HG03520 (cell line): ENCODE data around the gene ARID1B.
"Not testable (repeated sequence)": the region's sequence is repeated elsewhere in the genome, so short reads cannot be mapped to it uniquely, and the experiment has no call there.

ENCODE experiments used
- ATAC-seq: cut with Tn5 transposase; IDR thresholded peaks from one replicate; pipeline ENCODE4 v1.9.1; 2021; ENCODE audit warnings: mild to moderate bottlenecking, moderate library complexity; ENCODE audit not compliant: unreplicated experiment

Gene ARID1B

GRCh38 chr6:157144859-157145568, 367.8 kb downstream of the ARID1B start:
- no peak for ATAC-seq

- ATAC-seq = no peak
Measured at GRCh38 chr6:157145656-157146285, 368.6 kb downstream of the ARID1B start.

GRCh38 chr6:157147054-157148026, 370.2 kb downstream of the ARID1B start:
- not testable (repeated sequence) for ATAC-seq

GRCh38 chr6:157148391-157149323, 371.5 kb downstream of the ARID1B start:
- ATAC-seq = no peak

- no peak for ATAC-seq
Measured at GRCh38 chr6:157150076-157150475, 372.9 kb downstream of the ARID1B start.

GRCh38 chr6:157151029-157151428, 373.9 kb downstream of the ARID1B start:
- no peak for ATAC-seq

- ATAC-seq = no peak
Measured at GRCh38 chr6:157151989-157152388, 374.8 kb downstream of the ARID1B start.

- no peak for ATAC-seq
Measured at GRCh38 chr6:157152556-157152955, 375.4 kb downstream of the ARID1B start.

- ATAC-seq = no peak
Measured at GRCh38 chr6:157155804-157156203, 378.6 kb downstream of the ARID1B start.

GRCh38 chr6:157157258-157157657, 380.1 kb downstream of the ARID1B start:
- no peak for ATAC-seq

GRCh38 chr6:157158456-157158855, 381.3 kb downstream of the ARID1B start:
- ATAC-seq = no peak

- no peak for ATAC-seq
Measured at GRCh38 chr6:157158897-157159296, 381.7 kb downstream of the ARID1B start.

GRCh38 chr6:157159348-157159747, 382.2 kb downstream of the ARID1B start:
- no peak for ATAC-seq

GRCh38 chr6:157161912-157162311, 384.7 kb downstream of the ARID1B start:
- ATAC-seq = no peak

GRCh38 chr6:157162766-157163433, 385.7 kb downstream of the ARID1B start:
- ATAC-seq = no peak

GRCh38 chr6:157163434-157164159, 386.4 kb downstream of the ARID1B start:
- ATAC-seq = no peak

- ATAC-seq = no peak
Measured at GRCh38 chr6:157164972-157165371, 387.8 kb downstream of the ARID1B start.

- ATAC-seq = no peak
Measured at GRCh38 chr6:157166784-157167183, 389.6 kb downstream of the ARID1B start.

GRCh38 chr6:157167837-157168236, 390.7 kb downstream of the ARID1B start:
- no peak for ATAC-seq
